Activated T-helper 1 cell treated with anti-CD3 and anti-CD28 coated beads, Interleukin-2, amount 50 U/mL, for 16 hours (primary cell): Measurements from ENCODE around the gene TMEM150C.
"Not testable (repeated sequence)": the region's sequence is repeated elsewhere in the genome, so short reads cannot be mapped to it uniquely, and the experiment has no call there.

Experiments used
- DNase-seq, 2 donors: peaks; one replicate each; pipeline ENCODE4 v3.0.0-alpha.2; 2020; ENCODE audit warnings: low read depth in 1 of 2, low spot score in 1 of 2

Gene TMEM150C

GRCh38 chr4:82479562-82479961 is 82.2 kb downstream of the TMEM150C start:
- no peak for DNase-seq

GRCh38 chr4:82477469-82477868 is 84.3 kb downstream of the TMEM150C start:
- not testable (repeated sequence) for DNase-seq

- DNase-seq = not testable (repeated sequence)
These were observed 85.9 kb downstream of the TMEM150C start for GRCh38 chr4:82475931-82476330.

- no peak for DNase-seq
These were observed 88.1 kb downstream of the TMEM150C start for GRCh38 chr4:82473621-82474164.

GRCh38 chr4:82473080-82473479 is 88.7 kb downstream of the TMEM150C start:
- not testable (repeated sequence) for DNase-seq

- no peak for DNase-seq
These were observed 91.9 kb downstream of the TMEM150C start for GRCh38 chr4:82469791-82470345.

- no peak for DNase-seq
These were observed 94.3 kb downstream of the TMEM150C start for GRCh38 chr4:82467471-82467870.

GRCh38 chr4:82463221-82463620 is 98.6 kb downstream of the TMEM150C start:
- DNase-seq = no peak

GRCh38 chr4:82462415-82462831 is 99.4 kb downstream of the TMEM150C start:
- peak; percentile 62 to 63 for DNase-seq

GRCh38 chr4:82461710-82462109 is 100.1 kb downstream of the TMEM150C start:
- no peak for DNase-seq

GRCh38 chr4:82458729-82459128 is 103.1 kb downstream of the TMEM150C start:
- DNase-seq = no peak

GRCh38 chr4:82457266-82457665 is 104.5 kb downstream of the TMEM150C start:
- no peak for DNase-seq

- DNase-seq = no peak
These were observed 109.8 kb downstream of the TMEM150C start for GRCh38 chr4:82452026-82452425.

- DNase-seq = no peak
These were observed 110.6 kb downstream of the TMEM150C start for GRCh38 chr4:82450966-82451755.

- DNase-seq = no peak
These were observed 113.9 kb downstream of the TMEM150C start for GRCh38 chr4:82447886-82448285.

- DNase-seq = no peak
These were observed 122.7 kb downstream of the TMEM150C start for GRCh38 chr4:82439088-82439487.

GRCh38 chr4:82437285-82438005 is 124.3 kb downstream of the TMEM150C start:
- no peak for DNase-seq

GRCh38 chr4:82436780-82437179 is 125.0 kb downstream of the TMEM150C start:
- DNase-seq = no peak

GRCh38 chr4:82436130-82436529 is 125.7 kb downstream of the TMEM150C start:
- no peak for DNase-seq

- DNase-seq = no peak
These were observed 126.8 kb downstream of the TMEM150C start for GRCh38 chr4:82434949-82435348.

- DNase-seq = no peak
These were observed 128.0 kb downstream of the TMEM150C start for GRCh38 chr4:82433791-82434190.
